GM21423 (cell line): ENCODE data around the gene CHMP3.
"Not testable (repeated sequence)": the region's sequence is repeated elsewhere in the genome, so short reads cannot be mapped to it uniquely, and the experiment has no call there.

ENCODE experiments used
- ATAC-seq: cut with Tn5 transposase; IDR thresholded peaks from one replicate; pipeline ENCODE4 v1.9.1; 2021; ENCODE audit warnings: mild to moderate bottlenecking, moderate library complexity; ENCODE audit not compliant: unreplicated experiment

The CHMP3 gene

DNA sequence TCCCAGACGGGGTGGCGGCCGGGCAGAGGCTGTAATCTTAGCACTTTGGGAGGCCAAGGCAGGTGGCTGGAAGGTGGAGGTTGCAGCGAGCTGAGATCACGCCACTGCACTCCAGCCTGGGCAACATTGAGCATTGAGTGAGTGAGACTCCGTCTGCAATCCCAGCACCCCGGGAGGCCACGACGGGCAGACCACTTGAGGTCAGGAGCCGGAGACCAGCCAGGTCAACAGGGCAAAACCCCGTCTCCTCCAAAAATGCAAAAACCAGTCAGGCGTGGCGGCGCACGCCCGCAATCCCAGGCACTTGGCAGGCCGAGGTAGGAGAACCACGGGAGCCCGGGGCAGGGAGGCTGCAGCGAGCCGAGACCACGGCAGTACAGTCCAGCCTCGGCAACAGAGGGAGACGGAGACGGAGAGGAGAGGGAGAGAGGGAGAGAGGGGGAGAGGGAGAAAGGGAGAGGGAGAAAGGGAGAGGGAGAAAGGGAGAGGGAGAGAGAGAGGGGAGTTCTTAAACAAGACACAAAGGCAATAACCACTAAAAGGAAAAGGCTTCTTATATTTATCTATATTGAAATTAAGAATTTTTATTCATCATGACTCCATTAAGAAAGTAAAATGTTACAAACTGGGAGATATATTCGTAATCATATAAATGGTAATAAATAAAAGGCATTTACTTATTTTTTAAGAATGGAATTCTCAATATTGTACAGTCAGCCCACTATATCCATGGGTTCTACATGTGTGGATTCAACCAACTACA is 13.1 kb downstream of the CHMP3 start:
- ATAC-seq = not testable (repeated sequence)

DNA sequence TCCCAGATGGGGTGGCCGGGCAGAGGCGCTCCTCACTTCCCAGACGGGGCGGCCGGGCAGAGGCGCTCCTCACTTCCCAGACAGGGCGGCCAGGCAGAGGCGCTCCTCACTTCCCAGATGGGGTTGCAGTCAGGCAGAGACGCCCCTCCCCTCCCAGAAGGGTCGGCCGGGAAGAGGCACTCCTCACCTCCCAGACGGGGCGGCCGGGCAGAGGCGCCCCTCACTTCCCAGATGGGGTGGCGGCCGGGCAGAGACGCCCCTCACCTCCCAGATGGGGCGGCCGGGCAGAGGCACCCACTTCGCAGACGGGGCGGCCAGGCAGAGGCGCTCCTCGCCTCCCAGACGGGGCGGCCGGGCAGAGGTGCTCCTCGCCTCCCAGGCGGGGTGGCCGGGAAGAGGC is 13.8 kb downstream of the CHMP3 start:
- ATAC-seq = not testable (repeated sequence)

DNA sequence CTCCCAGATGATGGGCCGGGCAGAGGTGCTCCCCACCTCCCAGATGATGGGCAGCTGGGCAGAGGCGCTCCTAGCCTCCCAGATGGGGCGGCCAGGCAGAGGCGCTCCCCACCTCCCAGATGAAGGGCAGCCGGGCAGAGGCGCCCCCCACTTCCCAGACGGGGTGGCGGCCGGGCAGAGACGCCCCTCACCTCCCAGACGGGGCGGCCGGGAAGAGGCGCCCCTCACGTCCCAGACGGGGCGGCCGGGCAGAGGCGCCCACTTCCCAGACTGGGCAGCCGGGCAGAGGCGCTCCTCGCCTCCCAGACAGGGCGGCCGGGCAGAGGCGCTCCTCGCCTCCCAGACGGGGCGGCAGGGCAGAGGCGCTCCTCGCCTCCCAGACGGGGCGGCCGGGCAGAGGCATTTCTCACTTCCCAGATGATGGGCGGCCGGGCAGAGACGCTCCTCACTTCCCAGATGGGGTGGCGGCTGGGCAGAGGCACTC is 14.3 kb downstream of the CHMP3 start:
- ATAC-seq = not testable (repeated sequence)

DNA sequence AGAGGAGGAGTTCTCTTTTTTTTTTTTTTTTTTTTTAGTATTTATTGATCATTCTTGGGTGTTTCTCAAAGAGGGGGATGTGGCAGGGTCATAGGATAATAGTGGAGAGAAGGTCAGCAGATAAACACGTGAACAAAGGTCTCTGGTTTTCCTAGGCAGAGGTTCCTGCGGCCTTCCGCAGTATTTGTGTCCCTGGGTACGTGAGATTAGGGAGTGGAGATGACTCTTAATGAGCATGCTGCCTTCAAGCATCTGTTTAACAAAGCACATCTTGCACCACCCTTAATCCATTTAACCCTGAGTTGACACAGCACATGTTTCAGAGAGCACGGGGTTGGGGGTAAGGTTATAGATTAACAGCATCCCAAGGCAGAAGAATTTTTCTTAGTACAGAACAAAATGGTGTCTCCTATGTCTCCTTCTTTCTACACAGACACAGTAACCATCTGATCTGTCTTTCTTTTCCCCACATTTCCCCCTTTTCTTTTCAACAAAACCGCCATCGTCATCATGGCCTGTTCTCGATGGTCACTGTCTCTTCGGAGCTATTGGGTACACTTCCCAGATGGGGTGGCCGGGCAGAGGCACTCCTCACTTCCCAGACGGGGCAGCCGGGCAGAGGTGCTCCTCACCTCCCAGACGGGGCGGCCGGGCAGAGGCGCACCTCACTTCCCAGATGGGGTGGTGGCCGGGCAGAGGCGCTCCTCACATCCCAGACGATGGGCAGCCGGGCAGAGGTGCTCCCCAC is 14.9 kb downstream of the CHMP3 start:
- not testable (repeated sequence) for ATAC-seq

DNA sequence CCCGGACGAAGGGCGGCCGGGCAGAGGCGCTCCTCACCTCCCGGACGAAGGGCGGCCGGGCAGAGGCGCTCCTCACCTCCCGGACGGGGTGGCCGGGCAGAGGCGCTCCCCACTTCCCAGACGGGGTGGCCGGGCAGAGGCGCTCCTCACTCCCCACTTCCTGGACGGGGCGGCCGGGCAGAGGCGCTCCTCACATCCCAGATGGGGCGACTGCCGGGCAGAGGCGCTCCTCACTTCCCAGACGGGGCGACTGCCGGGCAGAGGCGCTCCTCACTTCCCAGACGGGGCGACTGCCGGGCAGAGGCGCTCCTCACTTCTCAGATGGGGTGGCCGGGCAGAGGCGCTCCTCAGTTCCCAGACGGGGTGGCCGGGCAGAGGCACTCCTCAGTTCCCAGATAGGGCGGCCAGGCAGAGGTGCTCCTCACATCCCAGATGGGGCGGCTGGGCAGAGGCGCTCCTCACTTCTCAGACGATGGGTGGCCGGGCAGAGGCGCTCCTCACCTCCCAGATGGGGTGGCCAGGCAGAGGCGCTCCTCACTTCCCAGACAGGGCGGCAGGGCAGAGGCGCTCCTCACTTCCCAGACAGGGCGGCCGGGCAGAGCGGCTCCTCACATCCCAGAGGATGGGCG is 17.8 kb downstream of the CHMP3 start:
- ATAC-seq = not testable (repeated sequence)

DNA sequence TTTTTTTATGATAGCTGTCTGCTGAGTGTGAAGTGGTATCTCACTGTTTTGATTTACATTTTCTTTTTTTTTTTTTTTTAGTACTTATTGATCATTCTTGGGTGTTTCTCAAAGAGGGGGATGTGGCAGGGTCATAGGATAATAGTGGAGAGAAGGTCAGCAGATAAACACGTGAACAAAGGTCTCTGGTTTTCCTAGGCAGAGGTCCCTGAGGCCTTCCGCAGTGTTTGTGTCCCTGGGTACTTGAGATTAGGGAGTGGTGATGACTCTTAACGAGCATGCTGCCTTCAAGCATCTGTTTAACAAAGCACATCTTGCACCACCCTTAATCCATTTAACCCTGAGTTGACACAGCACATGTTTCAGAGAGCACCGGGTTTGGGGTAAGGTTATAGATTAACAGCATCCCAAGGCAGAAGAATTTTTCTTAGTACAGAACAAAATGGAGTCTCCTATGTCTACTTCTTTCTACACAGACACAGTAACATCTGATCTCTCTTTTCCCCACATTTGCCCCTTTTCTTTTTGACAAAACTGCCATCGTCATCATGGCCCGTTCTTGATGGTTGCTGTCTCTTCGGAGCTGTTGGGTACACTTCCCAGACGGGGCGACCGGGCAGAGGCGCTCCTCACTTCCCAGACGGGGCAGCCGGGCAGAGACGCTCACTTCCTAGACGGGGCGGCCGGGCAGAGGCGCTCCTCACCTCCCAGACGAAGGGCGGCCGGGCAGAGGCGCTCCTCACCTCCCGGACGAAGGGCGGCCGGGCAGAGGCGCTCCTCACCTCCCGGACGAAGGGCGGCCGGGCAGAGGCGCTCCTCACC is 18.8 kb downstream of the CHMP3 start:
- ATAC-seq = not testable (repeated sequence)

DNA sequence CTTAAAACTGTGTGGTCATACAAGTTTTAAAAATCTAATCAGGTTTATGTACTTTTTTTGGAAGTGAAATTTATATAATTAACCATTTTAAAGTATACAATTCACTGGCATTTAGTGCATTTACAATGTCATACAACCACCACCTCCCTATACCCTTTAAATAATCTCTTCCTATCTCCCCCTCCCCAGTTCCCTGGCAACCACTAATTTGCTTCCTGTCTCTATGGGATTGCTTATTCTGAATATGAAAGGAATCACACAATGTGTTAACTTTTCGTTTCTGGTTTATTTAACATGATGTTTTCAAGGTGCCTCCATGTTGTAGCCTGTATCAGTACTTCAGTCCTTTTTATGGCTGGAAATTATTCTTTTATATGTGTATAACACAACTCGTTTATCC is 19.4 kb downstream of the CHMP3 start:
- ATAC-seq = no peak

DNA sequence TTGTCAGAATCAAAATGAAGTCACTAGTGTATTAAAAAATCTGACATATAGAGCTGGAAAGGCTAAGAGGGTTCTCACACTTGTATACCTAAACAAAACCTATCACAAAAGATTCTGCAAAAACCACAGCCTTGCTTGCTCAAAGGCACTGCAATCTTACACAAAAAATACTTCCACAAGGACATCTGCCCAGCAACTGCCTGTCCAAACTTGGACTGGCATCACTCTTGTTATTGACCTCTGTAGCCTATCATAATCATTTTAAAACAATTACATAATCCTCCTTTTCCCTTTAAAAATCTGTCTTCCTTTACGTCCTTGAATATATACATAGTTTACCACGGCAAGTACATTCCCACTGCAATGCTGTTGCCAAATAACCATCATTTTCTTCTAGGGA is 19.9 kb downstream of the CHMP3 start:
- ATAC-seq = no peak

DNA sequence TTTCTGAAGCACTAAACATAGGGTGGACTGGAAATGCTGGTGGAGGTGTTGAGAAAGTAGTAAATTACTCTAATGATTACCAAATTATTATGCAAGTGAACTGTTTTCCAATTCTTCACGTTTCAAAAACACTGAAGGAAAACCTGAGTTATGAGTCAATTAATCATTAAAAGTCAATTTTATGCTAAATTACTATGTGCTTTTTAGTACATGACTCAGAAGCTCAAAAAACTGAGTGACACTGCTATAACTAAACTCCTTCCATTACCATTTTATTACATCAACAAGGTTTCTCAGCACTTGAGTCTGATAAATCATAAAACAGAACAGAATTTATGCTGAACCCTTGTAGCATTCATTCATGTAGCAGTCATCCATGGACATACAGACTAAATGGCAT is 20.4 kb downstream of the CHMP3 start:
- no peak for ATAC-seq

DNA sequence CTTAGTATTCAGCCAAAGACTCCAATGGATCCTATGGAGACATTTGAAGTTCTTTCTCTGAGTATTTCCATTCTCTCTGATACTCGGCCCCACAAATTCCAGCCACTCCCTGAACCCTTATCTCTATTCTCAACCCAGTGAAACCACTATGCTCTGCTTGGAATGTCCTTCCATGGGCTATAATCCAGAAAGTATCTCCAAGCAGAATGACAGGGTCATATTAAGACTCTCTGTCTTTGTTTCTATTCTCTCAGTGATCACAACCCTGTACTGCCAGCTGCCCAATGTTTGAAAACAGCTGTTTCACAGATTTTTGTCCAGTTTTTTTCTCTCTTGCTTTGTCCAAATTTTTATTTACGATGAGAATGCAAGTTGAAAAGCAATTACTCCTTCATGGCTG is 21.9 kb downstream of the CHMP3 start:
- no peak for ATAC-seq

DNA sequence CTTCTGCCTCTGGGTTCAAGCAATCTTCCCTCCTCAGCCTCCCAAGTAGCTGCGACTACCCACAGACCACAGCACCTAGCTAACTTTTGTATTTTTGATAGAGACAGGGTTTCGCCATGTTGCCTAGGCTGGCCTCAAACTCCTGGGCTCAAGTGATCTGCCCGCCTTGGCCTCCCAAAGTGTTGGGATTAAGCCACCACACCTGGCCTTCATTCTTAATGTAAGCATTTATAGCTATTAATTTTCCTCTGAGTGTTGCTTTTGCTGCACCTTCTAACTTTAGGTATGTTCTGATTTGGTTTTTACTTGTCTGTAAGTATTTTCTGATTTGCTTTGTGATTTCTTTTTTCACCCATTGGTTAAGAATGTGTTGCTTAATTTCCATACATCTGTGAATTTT is 29.7 kb downstream of the CHMP3 start:
- ATAC-seq = no peak

DNA sequence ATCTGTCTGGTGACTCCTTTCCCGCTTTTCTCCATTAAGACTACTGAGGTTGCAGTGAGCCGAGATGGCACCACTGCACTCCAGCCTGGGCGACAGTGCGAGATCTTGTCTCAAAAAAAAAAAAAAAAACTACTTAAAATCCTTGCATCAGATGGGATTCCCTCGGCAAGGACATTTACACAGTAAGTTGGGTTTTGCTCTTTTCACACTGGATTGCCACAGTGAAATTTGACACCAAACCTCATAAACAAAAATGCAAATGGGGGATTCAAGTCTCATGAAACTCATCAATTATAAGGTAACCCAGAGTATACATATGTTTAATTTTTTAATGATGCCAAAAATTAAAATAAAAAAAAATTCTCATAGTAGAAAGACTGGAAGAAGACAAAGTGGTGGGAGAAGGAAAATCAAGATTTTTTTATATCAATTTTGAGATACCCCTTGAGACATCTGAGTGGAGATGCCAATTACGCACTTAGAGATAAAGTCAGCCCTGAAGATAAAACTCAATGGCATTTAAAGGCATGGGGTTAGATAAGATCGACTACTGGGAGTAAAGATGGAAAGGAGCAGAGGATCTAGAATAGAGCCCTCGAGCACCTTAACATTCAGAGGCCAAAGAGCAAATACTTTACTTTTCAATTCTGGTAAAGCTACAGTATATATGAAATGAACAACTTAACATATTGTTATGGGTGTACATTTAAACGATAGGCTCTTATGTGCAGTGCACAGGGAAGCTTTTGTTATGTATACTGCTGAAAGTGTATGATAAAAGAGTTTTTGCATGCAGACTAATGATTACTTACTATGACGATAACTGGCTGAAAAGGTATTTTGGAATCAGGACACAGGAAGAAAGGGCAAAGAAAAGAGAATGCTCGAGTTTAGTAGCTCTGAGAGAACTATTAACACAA is 37.6 kb downstream of the CHMP3 start:
- no peak for ATAC-seq

DNA sequence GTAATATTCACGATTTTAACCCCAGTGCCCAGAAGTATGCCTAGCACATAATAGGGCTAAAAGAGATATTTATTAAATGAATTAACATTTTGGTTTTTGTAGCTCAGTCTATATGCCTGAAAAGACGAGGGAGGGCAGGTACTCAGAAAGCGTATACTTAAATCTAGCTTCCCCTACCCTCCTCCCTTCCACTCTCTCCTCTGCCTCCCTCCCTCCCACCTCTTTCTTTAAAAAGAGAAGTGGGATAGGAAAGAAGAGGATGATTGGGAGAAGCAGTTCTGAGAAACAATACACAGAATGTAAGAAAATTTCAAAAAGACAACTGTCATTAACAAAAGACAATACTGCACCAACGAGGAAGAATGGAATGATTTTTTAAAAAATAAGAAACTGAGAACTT is 39.8 kb downstream of the CHMP3 start:
- ATAC-seq = no peak

DNA sequence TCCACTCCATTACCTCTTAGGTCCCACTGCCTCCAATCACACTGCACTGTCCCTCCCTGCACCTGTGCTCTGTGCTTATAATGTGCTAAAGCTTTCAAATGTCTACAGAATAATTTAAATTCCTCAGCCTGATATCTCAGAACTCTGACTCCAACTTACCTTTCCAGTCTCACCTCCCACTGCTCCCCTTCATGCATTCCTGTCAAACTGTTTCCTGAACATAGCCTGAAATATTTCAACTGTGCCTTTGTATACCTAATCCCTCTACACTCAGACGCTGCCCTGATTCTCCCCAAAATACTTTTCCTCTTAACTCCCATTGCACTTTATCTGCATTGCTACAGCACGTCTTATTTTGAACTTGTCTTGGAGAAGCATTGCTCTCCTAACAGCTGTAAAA is 40.5 kb downstream of the CHMP3 start:
- ATAC-seq = no peak

DNA sequence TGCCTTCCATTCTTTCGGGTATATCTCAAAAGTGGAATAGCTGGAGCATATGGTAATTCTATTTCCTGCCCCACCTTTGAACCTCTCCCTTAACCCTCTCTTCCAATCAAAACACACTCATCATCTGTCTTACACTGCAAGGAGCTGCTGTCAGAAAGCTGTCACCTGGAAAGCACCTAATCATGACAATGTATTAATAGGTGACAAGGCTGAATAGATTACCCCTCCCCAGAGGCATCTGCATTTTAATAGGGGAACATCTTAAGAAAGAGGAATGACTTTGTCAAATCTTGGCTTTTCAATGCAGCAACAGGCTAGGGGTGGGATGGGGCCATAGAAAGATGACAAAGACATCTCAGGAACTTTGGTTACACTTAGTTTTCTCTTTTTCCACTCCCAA is 41.3 kb downstream of the CHMP3 start:
- no peak for ATAC-seq

DNA sequence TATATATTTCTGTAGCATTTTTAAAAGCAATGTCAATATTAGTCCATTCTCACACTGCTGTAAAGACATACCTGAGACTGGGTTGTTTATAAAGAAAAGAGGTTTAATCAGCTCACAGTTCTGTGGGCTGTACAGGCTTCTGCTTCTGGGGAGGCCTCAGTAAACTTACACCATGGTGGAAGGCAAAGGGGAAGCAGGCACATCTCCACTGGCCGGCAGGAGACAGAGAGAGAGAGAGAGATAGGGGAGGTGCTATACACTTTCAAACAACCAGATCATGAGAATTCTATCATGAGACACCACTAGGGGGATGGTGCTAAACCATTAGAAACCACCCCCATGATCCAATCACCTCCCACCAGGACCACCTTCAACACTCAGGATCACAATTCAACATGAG is 43.1 kb downstream of the CHMP3 start:
- ATAC-seq = no peak

DNA sequence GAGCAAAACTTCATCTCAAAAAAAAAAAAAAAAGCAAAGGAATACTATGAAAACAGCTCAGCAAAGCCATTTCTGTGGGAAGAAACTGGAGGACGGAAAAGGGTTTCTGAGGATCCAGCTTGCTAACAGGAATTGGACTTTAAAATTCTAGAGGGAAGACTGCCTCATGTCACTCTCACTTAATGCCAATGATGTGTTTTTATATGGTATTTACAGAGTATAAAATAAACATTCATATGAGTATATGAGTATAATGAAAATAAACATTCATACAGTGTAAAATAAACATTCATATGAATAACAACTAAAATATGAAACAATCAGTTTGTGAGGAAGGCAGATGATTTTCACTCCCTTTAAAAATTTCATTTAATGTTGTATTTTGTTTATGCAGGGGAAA is 43.9 kb downstream of the CHMP3 start:
- no peak for ATAC-seq

DNA sequence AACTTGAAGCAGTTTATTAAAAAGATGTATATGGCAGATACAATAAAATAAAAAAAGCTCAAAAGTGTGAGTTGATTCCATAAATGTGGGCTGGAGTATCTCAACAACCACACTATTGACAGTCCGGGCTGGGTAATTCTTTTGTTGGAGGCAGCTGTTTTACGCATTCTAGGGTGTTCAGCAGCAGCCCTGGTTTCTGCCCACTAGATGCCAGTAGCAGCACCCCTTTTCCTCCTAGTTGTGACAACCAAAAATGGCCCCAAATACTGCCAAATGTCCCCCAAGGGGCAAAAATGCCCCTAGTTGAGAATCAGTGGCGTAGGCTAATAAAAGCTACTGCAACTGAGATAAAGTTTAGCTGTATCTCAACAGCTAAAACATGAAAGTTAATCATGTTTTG is 44.8 kb downstream of the CHMP3 start:
- no peak for ATAC-seq

DNA sequence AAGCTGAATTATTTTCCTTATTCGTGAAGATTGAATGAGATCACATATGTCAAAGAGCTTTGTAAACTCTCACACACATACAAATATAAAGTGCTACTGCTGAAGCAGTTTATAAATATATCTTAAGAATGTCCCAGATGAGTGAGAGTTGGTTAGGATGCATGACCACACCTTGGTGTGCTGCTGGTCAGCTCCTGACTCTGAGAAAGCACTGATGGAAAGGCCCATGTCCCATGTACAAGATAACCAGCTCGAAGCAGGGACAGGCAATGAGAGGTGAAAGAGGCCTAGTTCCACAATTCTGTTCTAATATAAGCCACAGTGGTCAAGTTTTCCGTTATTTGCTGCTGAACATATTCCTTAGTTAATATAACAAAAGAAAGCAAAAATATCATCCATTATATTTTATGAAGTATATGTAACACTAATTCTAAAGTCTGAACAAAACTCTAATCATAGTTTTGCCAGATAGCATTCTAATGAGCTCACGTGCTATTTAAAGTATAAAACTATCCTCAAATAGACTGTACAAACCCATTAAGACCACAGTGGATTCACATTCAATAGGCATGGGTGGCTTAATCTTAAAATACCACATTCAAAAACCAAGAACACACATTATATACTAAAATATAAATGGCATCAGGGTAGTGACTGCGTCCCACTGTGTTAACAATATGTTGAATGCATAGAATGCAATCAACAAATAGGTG is 49.1 kb downstream of the CHMP3 start:
- no peak for ATAC-seq
